H1 (cell line): ENCODE measurements around the gene TYRO3. TPM values are rescaled to one million over a fixed set of nuclear protein-coding genes. Genes with fewer than 3 reads are reported as not detected.

Experiments used
- BRCA1 ChIP-seq: IDR thresholded peaks from 2 replicates; pipeline ENCODE4 v1.6.1; 2012; ENCODE audit warnings: low read depth, low read length, improper control_type of control experiment
- CBX5 ChIP-seq: fragments of 300-800, 300-1000 bp; sonication (generic); IDR thresholded peaks from 2 replicates; pipeline ENCODE4 v1.7.1; 2016; ENCODE audit warnings: antibody characterized with exemption, low read length, low read depth
- CBX8 ChIP-seq: fragments of 300-800, 300-1000 bp; sonication (generic); IDR thresholded peaks from 2 replicates; pipeline ENCODE4 v1.7.1; 2016; ENCODE audit warnings: low read depth, low read length, borderline replicate concordance
- CHD1 ChIP-seq: IDR thresholded peaks from 2 replicates; pipeline ENCODE4 v1.6.1; 2012; ENCODE audit warnings: low read depth, low read length, improper control_type of control experiment
- CHD2 ChIP-seq: IDR thresholded peaks from 2 replicates; pipeline ENCODE4 v1.6.1; 2012; ENCODE audit warnings: low read length, improper control_type of control experiment
- CTBP2 ChIP-seq: IDR thresholded peaks from 2 replicates; pipeline ENCODE4 v1.7.0; 2011; ENCODE audit warnings: borderline replicate concordance, mild to moderate bottlenecking, moderate library complexity, mixed read lengths, low read length; ENCODE audit not compliant: insufficient read depth, insufficient read length
- EGR1 ChIP-seq: IDR thresholded peaks from 2 replicates; pipeline ENCODE4 v1.6.1; 2011; ENCODE audit warnings: low read depth, low read length, borderline replicate concordance
- EP300 ChIP-seq, 2 experiments: IDR thresholded peaks; 1 replicate in 1 of 2; 2 replicates in 1 of 2; pipeline ENCODE4 v1.6.1; 2011 to 2012; ENCODE audit warnings: low read depth in 2 of 2, low read length in 2 of 2, mild to moderate bottlenecking in 2 of 2, borderline replicate concordance in 1 of 2, inconsistent platforms in 1 of 2, moderate library complexity in 1 of 2
- FOSL1 ChIP-seq: IDR thresholded peaks from 2 replicates; pipeline ENCODE4 v1.6.1; 2011; ENCODE audit warnings: mild to moderate bottlenecking, low read depth, low read length, moderate library complexity; ENCODE audit not compliant: insufficient read depth
- GABPA ChIP-seq: IDR thresholded peaks from 2 replicates; pipeline ENCODE4 v1.6.1; 2011; ENCODE audit warnings: mild to moderate bottlenecking, low read length, moderate library complexity, borderline replicate concordance; ENCODE audit not compliant: insufficient read depth
- HDAC2 ChIP-seq, 2 experiments: fragments of 300-600 bp in 1 of 2; sonication (generic) in 1 of 2; IDR thresholded peaks; 2 replicates each; pipeline ENCODE4 v1.6.1; 2011 to 2012; ENCODE audit warnings: low read depth in 2 of 2, low read length in 2 of 2, mild to moderate bottlenecking in 2 of 2, moderate library complexity in 2 of 2, borderline replicate concordance in 1 of 2, inconsistent platforms in 1 of 2
- HDAC6 ChIP-seq: IDR thresholded peaks from one replicate; pipeline ENCODE4 v1.7.1; 2012; ENCODE audit warnings: low read depth, mild to moderate bottlenecking, inconsistent platforms, low read length, moderate library complexity
- JUND ChIP-seq: IDR thresholded peaks from 2 replicates; pipeline ENCODE4 v1.6.1; 2011; ENCODE audit warnings: mild to moderate bottlenecking, improper control_type of control experiment, low read length
- KDM1A ChIP-seq: fragments of 200-600, 300-600 bp; sonication (generic); IDR thresholded peaks from 2 replicates; pipeline ENCODE4 v1.7.1; 2016; ENCODE audit warnings: mild to moderate bottlenecking, low read length, borderline replicate concordance
- PHF8 ChIP-seq: fragments of 200-600 bp; sonication (generic); conservative IDR thresholded peaks from 2 replicates; pipeline ENCODE4 v1.7.1; 2012; ENCODE audit warnings: low read depth, mild to moderate bottlenecking, inconsistent platforms, low read length, moderate library complexity
- POLR2A ChIP-seq, 2 experiments: IDR thresholded peaks; 1 replicate in 1 of 2; 2 replicates in 1 of 2; pipeline ENCODE4 v1.6.1; 2011; ENCODE audit warnings: low read depth in 2 of 2, low read length in 2 of 2, mild to moderate bottlenecking in 2 of 2; ENCODE audit errors: control extremely low read depth in 1 of 2
- POU5F1 ChIP-seq: IDR thresholded peaks from 2 replicates; pipeline ENCODE4 v1.6.1; 2011; ENCODE audit warnings: low read depth, mild to moderate bottlenecking, low read length, moderate library complexity
- RXRA ChIP-seq: IDR thresholded peaks from 2 replicates; pipeline ENCODE4 v1.6.1; 2011; ENCODE audit warnings: low read depth, mild to moderate bottlenecking, low read length, moderate library complexity; ENCODE audit not compliant: insufficient read depth
- SAP30 ChIP-seq: fragments of 300-600 bp; sonication (generic); IDR thresholded peaks from 2 replicates; pipeline ENCODE4 v1.7.1; 2012; ENCODE audit warnings: low read length, moderate library complexity, mild to moderate bottlenecking, inconsistent platforms; ENCODE audit not compliant: insufficient read depth, insufficient replicate concordance
- SIRT6 ChIP-seq: IDR thresholded peaks from one replicate; pipeline ENCODE4 v1.7.1; 2012; ENCODE audit warnings: low read length, inconsistent platforms
- SRF ChIP-seq: IDR thresholded peaks from 2 replicates; pipeline ENCODE4 v1.6.1; 2011; ENCODE audit warnings: mild to moderate bottlenecking, low read depth, low read length, moderate library complexity
- SUZ12 ChIP-seq: fragments of 200-600 bp; sonication (generic); IDR thresholded peaks from 2 replicates; pipeline ENCODE4 v1.6.1; 2012; ENCODE audit warnings: mild to moderate bottlenecking, inconsistent platforms, low read length, moderate library complexity, mixed read lengths
- TAF1 ChIP-seq: IDR thresholded peaks from 2 replicates; pipeline ENCODE4 v1.6.1; 2011; ENCODE audit warnings: mild to moderate bottlenecking, low read depth, low read length
- polyA plus RNA-seq, 7 experiments: library from polyadenylated mRNA; depleted of rRNA in 3 of 7; stranded (reverse) in 5 of 7; unstranded in 2 of 7; fragments of >200 nt in 5 of 7; fragments of 200-250 nt in 2 of 7; gene quantifications; 1 replicate in 5 of 7; 2 replicates in 1 of 7; 4 replicates in 1 of 7; pipeline versions ENCODE4 v1.2.1 to v1.2.3, GENCODE V29; 2011 to 2013; ENCODE audit warnings: missing spikeins in 2 of 7, mixed read lengths in 2 of 7
- total RNA-seq: library from RNA; stranded (reverse); fragmentation: NEBNext Ultra II Directional; extraction: Animal tissue kit (Norgen Biotek cat#: 25700); gene quantifications from 2 replicates; pipeline ENCODE4 v1.2.1, GENCODE V29; 2021
- TF ChIP-seq, protein P1 (sequence below): IDR thresholded peaks from 2 replicates; pipeline ENCODE4 v1.6.1; 2011; ENCODE audit warnings: low read depth, mild to moderate bottlenecking, low read length; ENCODE audit not compliant: insufficient read depth
- TF ChIP-seq, protein P2 (sequence below): IDR thresholded peaks from 2 replicates; pipeline ENCODE4 v1.6.1; 2012; ENCODE audit warnings: inconsistent platforms

TYRO3 gene
- total and polyA plus RNA-seq, 2 of the 8 experiments (the other 6 are each of a cell fraction or from before 2014, with no cell fraction given), result 82.7 to 98.8 TPM

DNA sequence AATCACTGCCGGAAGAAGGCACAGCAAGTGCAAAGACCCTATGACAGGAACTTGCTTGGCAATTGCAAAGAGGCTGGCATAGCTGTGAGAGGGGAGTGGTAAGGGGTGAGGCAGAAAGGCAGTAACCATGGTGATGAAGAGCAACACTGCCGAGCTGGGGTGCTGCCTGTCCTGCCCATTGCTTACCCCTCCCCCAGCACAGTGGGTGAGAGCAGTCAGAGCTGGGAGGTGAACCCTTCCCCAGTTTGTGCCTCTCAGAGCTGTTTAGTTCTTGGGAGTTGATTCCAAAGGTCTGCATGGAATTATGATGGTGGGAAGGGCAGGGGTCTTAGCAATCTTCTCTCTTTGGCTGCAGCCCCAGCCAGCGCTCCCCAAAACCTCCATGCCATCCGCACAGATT is 8.8 kb downstream of the TYRO3 start (continued):
- TF ChIP-seq SAP30 (no peak), SRF (no peak), GABPA (no peak), FOSL1 (no peak), HDAC2 (IDR thresholded peaks at IDR 0.05; ENCODE audit: borderline replicate concordance in 1 of 2, low read depth in 2 of 2, low read length in 2 of 2) (no peak), KDM1A (no peak), CBX8 (no peak), CHD2 (0 out of 2 replicates have a peak, but pooled peaks have one; percentile 51), SUZ12 (no peak), TAF1 (no peak), EGR1 (no peak), SIRT6 (no peak), BRCA1 (no peak), PHF8 (0 out of 2 replicates have a peak, but pooled peaks have one; percentile 38), RXRA (no peak), EP300 (IDR thresholded peaks at IDR 0.05; ENCODE audit: borderline replicate concordance in 1 of 2, low read depth in 2 of 2, low read length in 2 of 2) (peak; percentile 30 to 51; a peak in 1 of 3 replicates), CHD1 (no peak), HDAC6 (no peak), CBX5 (no peak), POLR2A (IDR thresholded peaks at IDR 0.05; ENCODE audit: control extremely low read depth in 1 of 2, low read depth in 2 of 2, low read length in 2 of 2) (peak in 1 of 2 experiments; percentile 80; a peak in 2 of 3 replicates), POU5F1 (no peak), CTBP2 (no peak), JUND (no peak)
- TF ChIP-seq, protein P1, sequence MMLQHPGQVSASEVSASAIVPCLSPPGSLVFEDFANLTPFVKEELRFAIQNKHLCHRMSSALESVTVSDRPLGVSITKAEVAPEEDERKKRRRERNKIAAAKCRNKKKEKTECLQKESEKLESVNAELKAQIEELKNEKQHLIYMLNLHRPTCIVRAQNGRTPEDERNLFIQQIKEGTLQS, result no peak
- TF ChIP-seq, protein P2, sequence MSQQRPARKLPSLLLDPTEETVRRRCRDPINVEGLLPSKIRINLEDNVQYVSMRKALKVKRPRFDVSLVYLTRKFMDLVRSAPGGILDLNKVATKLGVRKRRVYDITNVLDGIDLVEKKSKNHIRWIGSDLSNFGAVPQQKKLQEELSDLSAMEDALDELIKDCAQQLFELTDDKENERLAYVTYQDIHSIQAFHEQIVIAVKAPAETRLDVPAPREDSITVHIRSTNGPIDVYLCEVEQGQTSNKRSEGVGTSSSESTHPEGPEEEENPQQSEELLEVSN, result no peak
